ENCODE results near the gene NGRN.
"Not testable (repeated sequence)": the region's sequence is repeated elsewhere in the genome, so short reads cannot be mapped to it uniquely, and the experiment has no call there.

Gene NGRN

GRCh38 chr15:90233387-90234095 is 31.9 kb upstream of the NGRN start, which contains the start of gene CIB1:
Gene CIB1 (minus strand): TSS chr15:90233941. CDS start chr15:90233885, 56 bp downstream.
- peak; percentile 90 for DNase-seq

- peak; percentile 88 for DNase-seq
These were observed 31.1 kb upstream of the NGRN start, which contains the start of gene GDPGP1 for GRCh38 chr15:90234096-90234988. Gene GDPGP1 (plus strand): TSS chr15:90234209. CDS start chr15:90240909, 6,700 bp downstream.

GRCh38 chr15:90239371-90239770 is 26.1 kb upstream of the NGRN start:
- no peak for DNase-seq

- DNase-seq, result no peak
These were observed 24.6 kb upstream of the NGRN start for GRCh38 chr15:90240856-90241255.

- no peak for DNase-seq
These were observed 23.9 kb upstream of the NGRN start for GRCh38 chr15:90241343-90242192.

- DNase-seq, result no peak
These were observed 21.4 kb upstream of the NGRN start for GRCh38 chr15:90243943-90244639.

- no peak for DNase-seq
These were observed 16.7 kb upstream of the NGRN start for GRCh38 chr15:90248789-90249202.

GRCh38 chr15:90249203-90249863 is 16.1 kb upstream of the NGRN start, which contains the start of gene TTLL13:
Gene TTLL13 (plus strand): TSS chr15:90249556. CDS start chr15:90250631, 1,075 bp downstream.
- peak; percentile 97 for DNase-seq

GRCh38 chr15:90257776-90258175 is 7.7 kb upstream of the NGRN start:
- DNase-seq, result no peak

- DNase-seq, result no peak
These were observed 5.9 kb upstream of the NGRN start for GRCh38 chr15:90259524-90259923.

GRCh38 chr15:90260731-90261130 is 4.7 kb upstream of the NGRN start:
- DNase-seq, result not testable (repeated sequence)

- DNase-seq, result no peak
These were observed 3.7 kb upstream of the NGRN start for GRCh38 chr15:90261811-90262210.

GRCh38 chr15:90262426-90262825 is 3.0 kb upstream of the NGRN start:
- no peak for DNase-seq

GRCh38 chr15:90264671-90265070 is 801 bp upstream of the NGRN start:
- peak; percentile 20 for DNase-seq

GRCh38 chr15:90266061-90266431 is 574 bp downstream of the NGRN start:
- no peak for DNase-seq

GRCh38 chr15:90266485-90266884 is 1.0 kb downstream of the NGRN start:
- peak; percentile 24 for DNase-seq

GRCh38 chr15:90268415-90268814 is 2.9 kb downstream of the NGRN start:
- DNase-seq, result no peak

GRCh38 chr15:90270502-90271150 is 5.2 kb downstream of the NGRN start:
- no peak for DNase-seq

- DNase-seq, result no peak
These were observed 6.1 kb downstream of the NGRN start for GRCh38 chr15:90271459-90272166.

- DNase-seq, result not testable (repeated sequence)
These were observed 13.0 kb downstream of the NGRN start for GRCh38 chr15:90278467-90278866.

All from right kidney (tissue), 1 donor.